ENCODE measurements around the gene DIP2A.

DIP2A gene

DNA sequence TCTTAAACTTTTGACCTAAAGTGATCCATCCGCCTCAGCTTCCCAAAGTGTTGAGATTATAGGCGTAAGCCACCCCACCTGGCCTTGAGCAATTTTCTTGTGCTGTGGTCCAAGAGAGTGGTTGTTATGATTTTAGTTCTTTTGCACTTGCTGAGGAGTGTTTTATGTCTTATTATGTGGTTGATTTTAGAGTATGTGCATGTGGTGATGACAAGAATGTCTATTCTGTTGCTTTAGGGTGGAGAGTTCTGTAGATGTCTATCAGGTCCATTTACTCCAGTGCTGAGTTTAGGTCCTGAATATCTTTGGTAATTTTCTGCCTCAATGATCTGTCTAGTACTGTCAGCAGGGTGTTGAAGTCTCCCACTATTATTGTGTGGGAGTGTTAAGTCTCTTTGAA, 157.4 kb downstream of the DIP2A start:
- H3K4me1 Mint-ChIP-seq: peaks cover 12% of the 10 kb centered on the region
- H3K27me3 Mint-ChIP-seq: no peaks in the 10 kb centered on the region
- no peak overlapping the region for H3K27ac Mint-ChIP-seq
- no peaks in the 10 kb centered on the region for H3K36me3 Mint-ChIP-seq (ENCODE audit: low read depth)
- DNase-seq: no peak
- no peak overlapping the region for H3K4me3 Mint-ChIP-seq
- ATAC-seq: no peak
- H3K9me3 Mint-ChIP-seq: peaks cover 5% of the 10 kb centered on the region

DNA sequence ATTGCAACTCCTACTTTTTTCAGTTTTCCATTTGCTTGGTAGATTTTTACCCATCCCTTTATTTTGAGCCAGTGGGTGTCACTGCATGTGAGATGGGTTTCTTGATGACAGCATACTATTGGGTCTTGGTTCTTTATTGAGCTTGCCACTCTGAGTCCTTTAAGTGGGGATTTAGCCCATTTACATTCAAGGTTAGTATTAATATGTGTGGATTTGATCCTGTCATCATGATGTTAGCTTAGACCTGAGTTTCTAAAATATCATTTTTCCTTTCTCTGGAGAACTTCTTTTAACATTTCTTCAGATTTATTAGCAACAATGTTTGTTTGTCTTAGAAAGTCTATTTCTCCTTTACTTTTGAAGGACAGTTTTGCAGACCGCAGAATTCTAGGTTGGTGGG, 158.0 kb downstream of the DIP2A start:
- peaks cover 17% of the 10 kb centered on the region for H3K4me1 Mint-ChIP-seq
- H3K36me3 Mint-ChIP-seq (ENCODE audit: low read depth): no peaks in the 10 kb centered on the region
- H3K9me3 Mint-ChIP-seq: peaks cover 5% of the 10 kb centered on the region
- H3K27ac Mint-ChIP-seq: no peak overlapping the region
- no peaks in the 10 kb centered on the region for H3K27me3 Mint-ChIP-seq
- ATAC-seq: no peak
- no peak for DNase-seq
- no peak overlapping the region for H3K4me3 Mint-ChIP-seq

DNA sequence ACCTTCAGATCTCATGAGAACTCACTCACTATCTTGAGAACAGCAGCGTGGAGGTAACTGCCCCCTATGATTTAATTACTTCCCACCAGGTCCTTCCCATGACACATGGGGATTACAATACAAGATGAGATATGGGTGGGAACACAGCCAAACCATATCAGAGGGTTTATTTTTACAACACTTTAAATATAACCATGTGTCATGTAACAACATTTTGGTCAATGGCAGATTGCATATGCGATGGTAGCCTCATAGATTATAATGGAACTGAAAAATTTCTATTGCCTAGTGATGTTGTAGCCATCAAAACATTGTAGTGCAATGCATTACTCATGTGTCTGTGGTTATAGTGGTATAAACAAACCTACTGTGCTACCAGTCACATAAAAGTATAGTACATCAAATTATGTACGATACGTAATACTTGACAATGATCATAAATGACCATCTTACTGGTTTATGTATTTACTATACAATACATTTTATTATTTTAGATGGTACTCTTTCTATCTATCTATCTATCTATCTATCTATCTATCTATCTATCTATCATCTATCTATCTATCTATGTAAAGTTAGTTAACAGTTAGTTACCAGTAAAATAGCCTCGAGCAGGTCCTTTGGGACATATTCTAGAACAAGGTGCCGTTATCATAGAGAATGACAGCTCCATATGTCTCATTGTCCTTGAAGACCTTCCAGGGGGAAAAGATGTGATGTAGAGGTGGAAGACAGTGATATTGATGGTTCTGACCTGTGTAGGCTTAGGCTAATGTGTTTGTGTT, 158.8 kb downstream of the DIP2A start:
- DNase-seq (no peak), ATAC-seq (no peak)
- Mint-ChIP-seq H3K27me3 (no peaks in the 10 kb centered on the region), H3K27ac (no peak overlapping the region), H3K36me3 (ENCODE audit: low read depth) (no peaks in the 10 kb centered on the region), H3K4me1 (peaks cover 25% of the 10 kb centered on the region), H3K4me3 (no peak overlapping the region), H3K9me3 (no peaks in the 10 kb centered on the region)

DNA sequence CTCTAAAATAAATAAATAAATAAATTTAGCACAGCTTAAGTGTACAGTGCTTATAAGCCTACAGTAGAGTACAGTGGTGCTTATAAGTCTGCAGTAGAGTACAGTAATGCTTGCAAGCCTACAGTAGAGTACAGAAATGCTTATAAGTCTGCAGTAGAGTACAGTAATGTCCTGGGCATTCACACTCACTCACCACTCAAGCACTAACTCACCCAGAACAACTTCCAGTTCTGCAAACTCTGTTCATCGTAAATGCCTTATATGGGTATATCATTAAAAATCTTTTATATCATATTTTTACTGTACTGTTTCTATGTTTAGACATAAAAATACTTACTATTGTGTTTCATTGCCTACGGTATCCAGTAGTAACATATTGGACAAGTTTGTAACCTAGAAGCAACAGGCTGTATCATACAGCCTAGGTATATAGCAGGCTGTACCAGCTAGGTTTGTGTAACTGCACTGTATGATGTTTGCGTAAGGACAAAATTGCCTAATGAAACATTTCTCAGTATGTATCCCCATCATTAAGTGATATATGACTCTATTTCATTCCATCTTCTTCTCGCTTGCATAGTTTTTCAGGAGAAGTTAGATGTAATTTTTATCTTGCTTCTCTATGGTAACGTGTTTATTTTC, 160.2 kb downstream of the DIP2A start:
- no peaks in the 10 kb centered on the region for H3K36me3 Mint-ChIP-seq (ENCODE audit: low read depth)
- H3K9me3 Mint-ChIP-seq: no peaks in the 10 kb centered on the region
- no peak for ATAC-seq
- no peaks in the 10 kb centered on the region for H3K27me3 Mint-ChIP-seq
- no peak for DNase-seq
- no peak overlapping the region for H3K27ac Mint-ChIP-seq
- H3K4me3 Mint-ChIP-seq: no peak overlapping the region
- peaks cover 33% of the 10 kb centered on the region for H3K4me1 Mint-ChIP-seq
